GM19099 (cell line): ENCODE measurements around the gene TMEM80.

Experiments used
- POLR2A ChIP-seq: IDR thresholded peaks from 3 replicates; pipeline ENCODE4 v1.6.1; 2011; ENCODE audit warnings: low read depth; ENCODE audit not compliant: insufficient read length; ENCODE audit errors: extremely low read depth

The TMEM80 gene

DNA sequence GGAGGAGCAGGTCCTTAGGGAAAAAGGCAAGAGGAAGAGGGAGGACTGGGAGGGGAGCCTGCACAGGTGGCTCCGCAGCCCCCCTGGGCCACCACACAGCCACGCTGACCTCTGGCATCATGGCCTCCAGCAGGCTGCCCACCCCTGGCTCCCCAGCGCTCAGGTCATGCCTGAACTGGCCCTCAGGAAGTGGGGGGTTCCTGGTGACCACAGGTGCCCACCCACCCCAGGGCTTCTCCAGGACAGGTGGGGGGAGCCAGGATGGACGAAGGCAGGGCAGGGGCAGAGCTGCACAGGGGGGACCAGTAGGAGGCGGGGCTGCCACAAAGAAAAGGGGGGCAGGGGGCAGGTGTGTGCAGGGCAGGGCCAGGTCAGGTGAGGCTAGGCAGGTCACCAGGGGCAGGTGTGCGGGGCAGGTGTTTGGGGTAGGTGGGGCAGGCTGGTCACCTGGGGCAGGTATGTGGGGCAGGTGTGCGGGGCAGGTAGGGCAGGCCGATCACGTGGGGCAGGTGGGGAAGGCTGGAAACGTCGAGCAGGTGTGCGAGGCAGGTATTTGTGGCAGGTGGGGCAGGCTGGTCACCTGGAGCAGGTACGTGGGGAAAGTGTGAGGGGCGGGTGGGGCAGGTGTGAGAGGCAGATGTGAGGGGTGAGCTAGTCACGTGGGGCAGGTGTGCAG lies 1.6 kb upstream of the TMEM80 start:
- TF ChIP-seq POLR2A = no peak

DNA sequence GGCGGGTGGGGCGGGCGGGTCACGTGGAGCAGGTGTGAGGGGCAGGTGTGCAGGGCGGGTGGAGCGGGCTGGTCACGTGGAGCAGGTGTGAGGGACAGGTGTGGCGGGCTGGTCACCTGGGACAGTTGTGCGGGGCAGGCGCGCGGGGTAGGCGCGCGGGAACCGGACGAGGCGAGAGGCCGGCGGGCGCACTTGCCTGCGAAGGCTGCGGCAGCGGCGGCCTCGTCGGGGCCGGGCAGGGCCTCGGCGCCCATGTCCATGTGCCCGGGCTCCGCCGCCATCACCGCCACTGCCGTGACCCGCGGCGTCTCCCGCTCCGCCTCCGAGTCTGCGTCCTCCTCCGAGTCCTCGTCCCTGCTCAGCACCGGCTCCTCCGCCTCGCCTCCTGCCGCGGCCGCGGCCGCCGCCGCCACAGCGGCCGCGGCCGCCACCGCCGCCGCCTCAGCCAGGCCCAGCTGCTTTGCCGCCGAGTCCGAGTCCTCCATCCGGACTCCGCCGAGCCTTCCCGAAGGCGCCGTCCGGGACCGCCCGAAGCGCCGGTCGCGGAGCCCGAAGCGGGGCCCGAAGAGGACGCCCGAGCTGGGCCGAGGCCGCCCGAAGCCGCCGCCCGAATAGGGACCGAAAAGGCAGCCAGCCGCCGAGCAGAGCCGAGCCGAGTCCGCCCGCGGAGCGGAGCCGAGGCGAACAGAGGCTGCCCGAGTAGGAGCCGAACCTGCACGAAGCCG lies 891 bp upstream of the TMEM80 start, which contains the start of gene DEAF1:
Gene DEAF1 (minus strand): TSS at position 660 of the 725 bp plus-strand sequence. CDS start 175 bp downstream, at position 485.
- TF ChIP-seq POLR2A = peak; percentile 37

DNA sequence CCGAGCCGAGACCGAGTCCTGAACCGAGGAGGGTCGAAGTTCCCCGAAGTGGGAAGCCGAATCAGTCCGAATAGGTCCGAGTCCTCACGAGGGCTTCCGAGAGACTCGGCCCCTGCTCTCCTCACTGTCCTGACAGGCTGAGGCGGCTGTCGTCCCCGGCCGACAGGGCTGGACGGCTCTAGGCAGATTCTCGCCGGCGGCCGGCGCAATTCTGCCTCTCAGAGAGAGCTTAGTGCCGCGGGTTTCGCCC lies 403 bp upstream of the TMEM80 start:
- TF ChIP-seq POLR2A = no peak

DNA sequence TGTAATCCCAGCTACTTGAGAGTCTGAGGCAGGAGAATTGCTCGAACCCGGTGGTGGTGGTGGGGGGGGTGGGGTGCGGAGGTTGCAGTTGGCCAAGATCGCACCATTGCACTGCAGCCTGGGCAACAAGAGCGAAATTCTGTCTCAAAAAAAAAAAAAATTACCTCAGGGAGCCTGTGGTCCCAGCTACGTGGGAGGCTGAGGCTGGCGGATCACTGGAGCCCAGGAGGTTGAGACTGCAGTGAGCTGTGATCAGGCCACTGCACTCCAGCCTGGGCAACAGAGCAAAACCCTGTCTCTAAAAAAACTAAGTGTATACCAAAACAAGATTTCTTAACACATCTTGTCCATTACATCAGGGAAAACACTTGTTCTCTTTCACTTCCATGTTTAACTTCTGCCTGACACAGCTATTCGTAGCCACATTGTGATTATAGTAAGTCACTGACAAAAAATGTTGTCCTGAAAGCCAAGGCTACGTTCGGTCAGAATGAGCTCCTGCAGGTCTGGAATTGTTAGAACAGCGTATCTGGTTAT lies 1.4 kb downstream of the TMEM80 start:
- no peak for TF ChIP-seq POLR2A

DNA sequence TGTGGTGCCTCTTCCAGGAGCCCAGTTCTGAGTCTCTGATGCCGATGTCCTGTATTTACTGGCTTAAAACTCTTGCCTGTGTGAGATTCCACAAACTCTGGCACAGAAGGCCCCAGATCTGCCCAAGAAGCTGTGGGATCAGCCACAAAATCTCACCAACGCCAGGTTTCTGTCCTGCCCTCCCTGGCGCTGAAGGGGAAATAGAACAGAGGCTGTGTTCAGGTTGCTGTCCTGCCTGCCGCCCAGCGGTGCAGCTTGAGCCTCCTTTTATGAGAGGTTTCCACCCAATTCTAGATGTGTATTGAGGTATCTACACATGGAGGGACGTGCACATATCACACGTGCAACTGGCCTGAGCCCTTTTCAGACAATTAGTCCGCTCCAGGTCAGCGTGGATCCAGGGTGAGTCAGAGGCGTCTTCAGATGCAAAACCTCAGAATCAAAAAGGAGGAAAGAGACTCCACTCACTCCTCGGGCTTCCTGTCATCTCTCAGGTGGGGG lies 2.2 kb downstream of the TMEM80 start:
- no peak for TF ChIP-seq POLR2A

- no peak for TF ChIP-seq POLR2A
These were observed 3.0 kb downstream of the TMEM80 start for GRCh38 chr11:698493-699115.

GRCh38 chr11:699116-699508 lies 3.5 kb downstream of the TMEM80 start:
- TF ChIP-seq POLR2A = no peak

DNA sequence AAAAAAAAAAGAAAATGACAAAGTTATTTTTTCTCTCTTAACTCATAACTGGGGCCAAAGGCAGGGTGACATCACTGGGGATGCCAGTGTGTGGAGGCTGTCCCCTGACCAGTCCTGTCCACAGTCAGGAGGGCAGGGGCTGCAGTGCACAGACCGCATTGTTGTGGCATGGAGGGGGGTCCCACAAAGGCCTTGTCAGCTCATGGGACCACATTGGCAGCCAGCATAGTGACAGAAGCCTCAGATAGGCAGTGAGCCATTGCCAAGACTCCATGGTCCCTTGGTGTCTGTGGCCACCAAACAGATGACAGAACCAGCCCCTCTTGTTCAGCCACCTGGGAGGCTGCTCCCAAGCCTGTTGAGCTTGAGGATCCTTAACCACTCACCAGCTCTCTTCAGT lies 4.1 kb downstream of the TMEM80 start:
- TF ChIP-seq POLR2A = no peak

GRCh38 chr11:701741-702461 lies 6.3 kb downstream of the TMEM80 start:
- no peak for TF ChIP-seq POLR2A

DNA sequence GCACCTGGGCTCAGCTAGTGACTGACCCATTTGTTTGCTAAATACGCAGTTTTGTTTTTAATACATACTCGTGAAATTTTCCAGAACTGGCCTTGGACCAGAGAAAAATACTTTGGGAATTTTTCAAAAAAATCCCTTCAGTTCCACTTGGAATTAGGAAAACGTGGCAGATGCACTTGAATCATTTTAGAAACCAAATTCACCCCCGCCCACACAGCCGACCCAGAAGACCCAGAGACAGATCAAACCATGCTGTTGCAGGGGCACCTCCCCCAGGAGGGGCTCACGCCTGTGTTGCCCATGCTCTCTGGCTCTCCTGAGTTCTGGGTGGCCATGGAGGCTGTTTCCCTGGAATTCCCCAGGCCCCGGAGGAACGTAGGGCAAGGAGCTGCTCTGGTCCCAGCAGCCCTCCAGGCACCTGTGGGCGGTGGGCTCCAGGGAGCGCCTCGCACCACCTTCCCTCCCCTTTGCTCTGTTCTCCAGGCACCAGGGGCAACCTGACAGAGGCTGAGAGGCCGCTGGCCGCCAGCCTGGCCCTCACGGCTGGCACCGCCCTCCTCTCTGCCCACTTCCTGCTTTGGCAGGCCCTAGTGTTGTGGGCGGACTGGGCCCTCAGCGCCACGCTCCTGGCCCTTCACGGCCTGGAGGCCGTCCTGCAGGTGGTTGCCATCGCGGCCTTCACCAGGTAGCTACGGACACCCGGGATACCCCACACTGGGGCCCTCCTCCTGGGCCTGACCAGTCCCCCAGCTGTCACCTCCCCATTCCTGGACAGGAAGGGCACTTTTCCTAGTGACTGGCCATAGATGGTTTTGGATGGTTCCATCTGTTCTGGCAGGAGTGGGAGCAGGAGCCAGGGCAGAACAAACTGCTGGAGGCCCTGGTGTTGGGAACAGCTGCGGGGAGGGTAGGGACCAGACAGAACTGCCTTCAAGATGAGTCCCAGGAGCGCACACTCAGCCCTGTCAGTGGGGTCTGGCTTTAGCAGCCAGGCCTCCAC lies 7.1 kb downstream of the TMEM80 start:
- TF ChIP-seq POLR2A = no peak

- TF ChIP-seq POLR2A = no peak
These were observed 7.9 kb downstream of the TMEM80 start for GRCh38 chr11:703506-703905.

GRCh38 chr11:704228-704674 lies 8.6 kb downstream of the TMEM80 start:
- no peak for TF ChIP-seq POLR2A

GRCh38 chr11:704781-705645 lies 9.4 kb downstream of the TMEM80 start:
- TF ChIP-seq POLR2A = no peak

DNA sequence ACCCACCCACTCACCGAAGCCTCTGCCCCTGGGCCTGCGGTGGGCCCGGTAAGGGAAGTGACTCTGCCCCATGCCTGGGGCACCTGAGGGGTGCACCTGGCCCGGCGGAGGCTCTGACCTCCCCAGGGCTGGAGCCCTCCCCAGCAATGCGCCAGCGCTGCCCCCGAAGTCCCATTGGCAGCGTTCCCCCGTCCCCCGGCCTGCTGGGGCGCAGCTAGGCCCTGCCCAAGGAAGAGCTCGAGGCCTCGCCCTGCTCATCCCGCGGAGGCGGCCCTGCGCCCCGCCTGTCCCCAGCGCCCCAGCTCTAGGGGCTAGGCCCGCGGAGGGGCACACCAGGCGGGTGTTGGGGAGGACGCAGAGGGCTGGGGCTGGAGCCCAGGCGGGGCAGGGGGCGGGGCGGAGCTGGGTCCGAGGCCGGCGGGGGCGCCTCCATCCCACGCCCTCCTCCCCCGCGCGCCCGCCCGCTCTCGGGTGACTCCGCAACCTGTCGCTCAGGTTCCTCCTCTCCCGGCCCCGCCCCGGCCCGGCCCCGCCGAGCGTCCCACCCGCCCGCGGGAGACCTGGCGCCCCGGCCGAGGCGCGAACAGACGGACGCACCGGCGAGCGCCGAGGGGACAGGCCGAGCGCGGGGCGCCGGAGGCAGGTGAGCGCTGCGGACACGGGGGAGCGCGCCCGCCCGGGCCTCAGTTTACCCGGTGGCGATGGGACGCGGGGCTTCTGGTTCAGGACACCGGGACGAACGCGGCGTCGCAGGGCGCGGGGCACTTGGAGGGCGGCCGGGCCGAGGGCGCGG lies 10.2 kb downstream of the TMEM80 start, which contains the start of gene EPS8L2:
Gene EPS8L2 (plus strand): TSS at position 586 of the 793 bp plus-strand sequence. CDS start 3,177 bp downstream, outside the sequence.
- no peak for TF ChIP-seq POLR2A
